MM.1S (cell line): Measurements from ENCODE around the gene BAZ1B.
"Not testable (repeated sequence)": the region's sequence is repeated elsewhere in the genome, so short reads cannot be mapped to it uniquely, and the experiment has no call there.

Experiments
- DNase-seq: peaks from one replicate; pipeline ENCODE4 v3.0.0-alpha.2; 2015
- H2AFZ ChIP-seq: fragments of 300-600 bp; sonication (generic); 2 replicates; pipeline ENCODE4 v1.6.0; 2016; ENCODE audit warnings: antibody characterized with exemption, low read length
- H3F3A ChIP-seq: fragments of 300-600 bp; sonication (generic); 2 replicates; pipeline ENCODE4 v1.6.1; 2016; ENCODE audit warnings: mild to moderate bottlenecking, antibody characterized with exemption, low read length, moderate library complexity, mixed read lengths; ENCODE audit not compliant: insufficient read depth
- H3K27ac ChIP-seq: fragments of 300-600 bp; sonication (generic); 2 replicates; pipeline ENCODE4 v1.5.1; 2016; ENCODE audit warnings: mild to moderate bottlenecking, low read length
- H3K27me3 ChIP-seq: fragments of 300-600 bp; sonication (generic); replicated peaks from 2 replicates; pipeline ENCODE4 v1.6.0; 2016; ENCODE audit warnings: low read length; ENCODE audit not compliant: insufficient read depth
- H3K36me3 ChIP-seq: fragments of 300-600 bp; sonication (generic); replicated peaks from 2 replicates; pipeline ENCODE4 v1.6.1; 2016; ENCODE audit warnings: mild to moderate bottlenecking, low read length, mixed read lengths; ENCODE audit not compliant: insufficient read depth
- H3K4me1 ChIP-seq: fragments of 300-600 bp; sonication (generic); 2 replicates; pipeline ENCODE4 v1.6.1; 2016; ENCODE audit warnings: low read length, mixed read lengths
- H3K4me2 ChIP-seq: fragments of 300-600 bp; sonication (generic); 2 replicates; pipeline ENCODE4 v1.6.0; 2016; ENCODE audit warnings: low read depth, low read length
- H3K4me3 ChIP-seq: fragments of 300-600 bp; sonication (generic); 2 replicates; pipeline ENCODE4 v1.5.1; 2016; ENCODE audit warnings: low read length, mixed read lengths
- H3K79me2 ChIP-seq: fragments of 300-600 bp; sonication (generic); 2 replicates; pipeline ENCODE4 v1.6.1; 2016; ENCODE audit warnings: mixed run types, low read length, mixed read lengths
- H3K9ac ChIP-seq: fragments of 300-600 bp; sonication (generic); 2 replicates; pipeline ENCODE4 v1.6.1; 2016; ENCODE audit warnings: low read length, mixed read lengths
- H3K9me2 ChIP-seq: fragments of 300-600 bp; sonication (generic); replicated peaks from 2 replicates; pipeline ENCODE4 v1.6.1; 2016; ENCODE audit warnings: mild to moderate bottlenecking, low read length, mixed read lengths; ENCODE audit not compliant: insufficient read depth
- H3K9me3 ChIP-seq: fragments of 300-600 bp; sonication (generic); replicated peaks from 2 replicates; pipeline ENCODE4 v1.6.1; 2016; ENCODE audit warnings: mild to moderate bottlenecking, low read length, mixed read lengths; ENCODE audit not compliant: insufficient read depth
- H4K20me1 ChIP-seq: fragments of 300-600 bp; sonication (generic); 2 replicates; pipeline ENCODE4 v1.6.1; 2016; ENCODE audit warnings: mild to moderate bottlenecking, low read length, moderate library complexity, mixed read lengths; ENCODE audit not compliant: insufficient read depth
- EZH2 ChIP-seq: fragments of 300-600 bp; sonication (generic); optimal IDR thresholded peaks from 2 replicates; pipeline ENCODE3; 2017; ENCODE audit warnings: low read depth, mild to moderate bottlenecking, antibody characterized with exemption, low read length, mixed read lengths
- EZH2phosphoT487 ChIP-seq: fragments of 300-600 bp; sonication (generic); IDR thresholded peaks from 2 replicates; pipeline ENCODE4 v1.6.1; 2018; ENCODE audit warnings: antibody characterized with exemption, low read length
- TF ChIP-seq, protein P1 (sequence below): fragments of 300-600 bp; sonication (generic); IDR thresholded peaks from 2 replicates; pipeline ENCODE4 v1.5.1; 2016; ENCODE audit warnings: antibody characterized with exemption, low read length, mixed read lengths

BAZ1B gene

DNA sequence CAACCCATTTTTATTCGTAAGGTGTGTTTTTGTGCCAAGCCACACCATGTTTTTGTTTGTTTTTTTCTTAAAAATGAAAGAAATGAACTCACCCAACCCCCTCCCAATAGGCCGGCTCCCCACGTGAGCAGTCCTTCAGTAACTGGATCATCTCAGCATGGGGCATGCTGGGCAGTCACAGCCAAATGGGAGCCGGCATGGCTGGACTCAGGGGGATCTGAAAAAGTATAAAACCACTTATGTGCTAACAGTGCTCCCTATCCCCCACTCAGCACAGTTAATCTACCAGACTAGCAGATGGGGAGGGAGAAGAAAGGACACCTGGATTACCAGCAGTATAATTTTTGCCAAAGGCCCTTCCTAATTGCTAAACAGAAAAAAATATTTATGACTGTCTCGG, 39.3 kb downstream of the BAZ1B start:
- Histone ChIP-seq H3K4me2 (no peak overlapping the region), H3K9me3 (no peaks in the 10 kb centered on the region), H3F3A (no peaks in the 10 kb centered on the region), H3K4me3 (no peak overlapping the region), H2AFZ (no peak overlapping the region), H3K4me1 (no peaks in the 10 kb centered on the region), H3K27me3 (no peaks in the 10 kb centered on the region), H4K20me1 (peaks cover 6% of the 10 kb centered on the region; the same call in 1 of the 2 replicates), H3K79me2 (peaks cover 93% of the 10 kb centered on the region), H3K9me2 (no peaks in the 10 kb centered on the region), H3K36me3 (peaks cover 10% of the 10 kb centered on the region), H3K27ac (no peak overlapping the region), H3K9ac (no peak overlapping the region)
- TF ChIP-seq EZH2phosphoT487 (no peak), EZH2 (no peak)
- TF ChIP-seq, protein P1, sequence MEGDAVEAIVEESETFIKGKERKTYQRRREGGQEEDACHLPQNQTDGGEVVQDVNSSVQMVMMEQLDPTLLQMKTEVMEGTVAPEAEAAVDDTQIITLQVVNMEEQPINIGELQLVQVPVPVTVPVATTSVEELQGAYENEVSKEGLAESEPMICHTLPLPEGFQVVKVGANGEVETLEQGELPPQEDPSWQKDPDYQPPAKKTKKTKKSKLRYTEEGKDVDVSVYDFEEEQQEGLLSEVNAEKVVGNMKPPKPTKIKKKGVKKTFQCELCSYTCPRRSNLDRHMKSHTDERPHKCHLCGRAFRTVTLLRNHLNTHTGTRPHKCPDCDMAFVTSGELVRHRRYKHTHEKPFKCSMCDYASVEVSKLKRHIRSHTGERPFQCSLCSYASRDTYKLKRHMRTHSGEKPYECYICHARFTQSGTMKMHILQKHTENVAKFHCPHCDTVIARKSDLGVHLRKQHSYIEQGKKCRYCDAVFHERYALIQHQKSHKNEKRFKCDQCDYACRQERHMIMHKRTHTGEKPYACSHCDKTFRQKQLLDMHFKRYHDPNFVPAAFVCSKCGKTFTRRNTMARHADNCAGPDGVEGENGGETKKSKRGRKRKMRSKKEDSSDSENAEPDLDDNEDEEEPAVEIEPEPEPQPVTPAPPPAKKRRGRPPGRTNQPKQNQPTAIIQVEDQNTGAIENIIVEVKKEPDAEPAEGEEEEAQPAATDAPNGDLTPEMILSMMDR = no peak
- no peak for DNase-seq

DNA sequence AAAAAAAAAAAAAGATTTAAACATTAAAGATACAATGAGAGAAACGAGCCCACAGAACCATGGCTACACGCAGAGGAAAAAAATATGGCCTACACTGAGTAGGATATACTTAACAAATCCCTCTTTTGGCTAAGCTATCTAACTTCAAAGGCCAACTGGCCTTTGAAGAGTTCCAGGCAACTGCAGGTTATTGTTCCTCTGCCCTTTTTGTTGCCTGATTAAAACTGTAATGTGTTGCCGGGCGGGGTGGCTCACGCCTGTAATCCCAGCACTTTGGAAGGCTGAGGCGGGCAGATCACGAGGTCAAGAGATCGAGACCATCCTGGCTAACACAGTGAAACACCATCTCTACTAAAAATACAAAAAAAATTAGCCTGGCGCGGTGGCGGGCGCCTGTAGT, 40.6 kb downstream of the BAZ1B start:
- H3K4me1 ChIP-seq, H3K4me3 ChIP-seq, H3K4me2 ChIP-seq, H3K27ac ChIP-seq, H3F3A ChIP-seq, H3K27me3 ChIP-seq, H2AFZ ChIP-seq, DNase-seq, H3K9me3 ChIP-seq, H3K9ac ChIP-seq, H3K9me2 ChIP-seq, H4K20me1 ChIP-seq: not testable (repeated sequence)
- Histone ChIP-seq H3K79me2 (peaks cover 93% of the 10 kb centered on the region), H3K36me3 (peaks cover 11% of the 10 kb centered on the region)

DNA sequence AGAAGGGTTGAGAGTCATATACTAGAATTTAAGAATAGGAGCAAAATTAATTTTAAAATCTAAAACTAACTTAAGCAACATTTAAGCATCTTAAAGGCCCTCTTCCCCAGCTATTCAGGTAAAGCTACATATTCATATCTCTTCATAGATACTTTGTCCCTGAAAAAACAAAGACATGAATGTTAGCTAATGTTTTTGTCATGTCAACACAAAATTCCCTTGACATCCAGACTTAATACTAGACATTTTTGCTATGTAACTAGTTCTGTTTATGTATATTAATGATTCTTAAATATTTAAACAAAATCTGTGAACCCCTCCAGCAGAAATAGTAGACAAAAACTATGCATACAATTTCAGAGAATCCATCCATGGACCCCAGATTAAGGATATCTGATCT, 43.5 kb downstream of the BAZ1B start:
- Histone ChIP-seq H3K27me3 (no peaks in the 10 kb centered on the region), H3K9me2 (no peaks in the 10 kb centered on the region), H3K36me3 (peaks cover 25% of the 10 kb centered on the region), H3K4me2 (no peak overlapping the region), H2AFZ (no peak overlapping the region), H3K9me3 (no peaks in the 10 kb centered on the region), H3F3A (no peaks in the 10 kb centered on the region), H4K20me1 (peaks cover 10% of the 10 kb centered on the region; the same call in 1 of the 2 replicates), H3K27ac (no peak overlapping the region), H3K4me3 (no peak overlapping the region), H3K4me1 (no peaks in the 10 kb centered on the region), H3K9ac (no peak overlapping the region), H3K79me2 (peaks cover 94% of the 10 kb centered on the region)
- TF ChIP-seq, protein P1 = no peak
- no peak for TF ChIP-seq EZH2phosphoT487
- no peak for TF ChIP-seq EZH2
- DNase-seq = no peak

DNA sequence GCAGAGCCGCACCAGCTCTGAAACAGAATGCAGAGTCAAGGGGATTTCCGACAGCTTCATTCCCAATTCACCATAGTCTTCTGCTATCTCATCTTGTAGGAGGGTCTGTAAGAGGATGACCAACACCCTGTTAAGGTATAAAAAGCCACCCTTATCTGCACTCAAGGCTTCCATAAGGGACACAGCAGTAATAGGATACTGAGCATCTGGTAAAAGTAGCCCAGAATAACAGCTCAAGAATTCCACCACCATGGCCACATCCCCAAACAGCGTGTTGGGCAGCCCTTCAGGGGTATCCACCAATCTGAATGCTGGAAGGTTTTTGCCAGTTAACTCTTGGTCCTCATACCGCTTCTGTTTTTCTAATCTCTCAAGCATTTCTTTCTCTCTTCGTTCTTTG, 44.7 kb downstream of the BAZ1B start:
- Histone ChIP-seq H3K4me2 (no peak overlapping the region), H3K36me3 (peaks cover 27% of the 10 kb centered on the region), H3F3A (no peaks in the 10 kb centered on the region), H3K9ac (no peak overlapping the region), H3K27ac (no peak overlapping the region), H3K4me1 (no peaks in the 10 kb centered on the region), H3K79me2 (peaks cover 89% of the 10 kb centered on the region), H3K27me3 (no peaks in the 10 kb centered on the region), H2AFZ (no peak overlapping the region), H4K20me1 (peaks cover 10% of the 10 kb centered on the region; the same call in 1 of the 2 replicates), H3K9me3 (no peaks in the 10 kb centered on the region), H3K9me2 (no peaks in the 10 kb centered on the region), H3K4me3 (no peak overlapping the region)
- TF ChIP-seq, protein P1 = no peak
- no peak for TF ChIP-seq EZH2phosphoT487
- DNase-seq = no peak
